Measurements from ENCODE around the gene LRRC36.

LRRC36 gene

DNA sequence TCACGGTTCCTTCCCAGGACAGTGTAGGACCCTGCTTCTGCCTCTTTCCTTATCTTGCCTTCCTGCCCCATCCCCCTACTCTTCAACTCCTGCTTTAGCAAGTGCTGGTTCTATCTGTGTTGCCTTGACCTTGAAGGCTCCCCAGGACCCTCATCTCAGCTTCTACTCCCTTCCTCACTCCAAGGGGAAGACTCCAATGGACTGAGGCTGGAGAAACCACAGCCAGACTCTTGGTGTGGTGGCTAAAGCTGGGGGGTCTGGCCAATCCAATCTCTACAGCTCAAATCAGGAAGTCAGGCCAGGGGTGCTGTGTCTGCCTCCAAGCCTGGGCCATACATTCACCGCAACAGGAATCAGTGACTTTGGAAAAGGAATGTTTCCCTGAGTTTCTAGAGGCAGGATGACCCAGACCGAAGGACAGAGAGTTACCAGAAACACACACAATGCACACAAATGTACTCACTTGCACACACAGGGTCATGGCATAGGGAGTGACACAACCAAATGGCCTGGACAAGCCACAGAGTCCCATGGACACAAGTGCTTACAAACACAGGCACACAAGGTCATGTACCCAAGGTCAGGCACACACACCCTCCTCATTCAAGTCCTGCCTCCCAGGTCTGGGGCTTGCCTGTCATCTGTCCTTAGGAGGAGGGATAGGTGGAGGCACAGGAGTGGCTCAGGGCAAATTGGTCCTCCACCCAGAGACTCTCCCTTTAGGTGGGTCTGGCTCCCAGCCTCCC is 102.6 kb downstream of the LRRC36 start:
- no peak for TF ChIP-seq CTCF (IDR thresholded peaks at IDR 0.05; ENCODE audit: poor library complexity, severe bottlenecking)
- Histone ChIP-seq H3K27ac (ENCODE audit: poor library complexity, severe bottlenecking) (no peak overlapping the region), H3K27me3 (ENCODE audit: insufficient read depth, poor library complexity, severe bottlenecking) (peaks cover 4% of the 10 kb centered on the region), H3K36me3 (ENCODE audit: low read depth) (no peaks in the 10 kb centered on the region), H3K4me1 (ENCODE audit: insufficient read depth, poor library complexity, severe bottlenecking) (no peaks in the 10 kb centered on the region), H3K4me3 (ENCODE audit: severe bottlenecking) (no peak overlapping the region), H3K9me3 (ENCODE audit: severe bottlenecking) (no peaks in the 10 kb centered on the region)
- DNase-seq (ENCODE audit: low spot score) = no peak
- no peak for ATAC-seq (ENCODE audit: low read depth)

GRCh38 chr16:67429799-67430503 is 103.3 kb downstream of the LRRC36 start:
- Histone ChIP-seq H3K27me3 (ENCODE audit: insufficient read depth, poor library complexity, severe bottlenecking) (peaks cover 4% of the 10 kb centered on the region), H3K27ac (ENCODE audit: poor library complexity, severe bottlenecking) (no peak overlapping the region), H3K4me1 (ENCODE audit: insufficient read depth, poor library complexity, severe bottlenecking) (no peaks in the 10 kb centered on the region), H3K4me3 (ENCODE audit: severe bottlenecking) (peak overlapping the region; percentile 41), H3K9me3 (ENCODE audit: severe bottlenecking) (no peaks in the 10 kb centered on the region), H3K36me3 (ENCODE audit: low read depth) (no peaks in the 10 kb centered on the region)
- ATAC-seq (ENCODE audit: low read depth) (no peak), DNase-seq (ENCODE audit: low spot score) (no peak)
- no peak for TF ChIP-seq CTCF (IDR thresholded peaks at IDR 0.05; ENCODE audit: poor library complexity, severe bottlenecking)

GRCh38 chr16:67430504-67430976 is 103.9 kb downstream of the LRRC36 start:
- no peak for DNase-seq (ENCODE audit: low spot score)
- ATAC-seq (ENCODE audit: low read depth) = peak; percentile 23
- Histone ChIP-seq H3K27me3 (ENCODE audit: insufficient read depth, poor library complexity, severe bottlenecking) (peaks cover 4% of the 10 kb centered on the region), H3K27ac (ENCODE audit: poor library complexity, severe bottlenecking) (no peak overlapping the region), H3K4me1 (ENCODE audit: insufficient read depth, poor library complexity, severe bottlenecking) (no peaks in the 10 kb centered on the region), H3K36me3 (ENCODE audit: low read depth) (no peaks in the 10 kb centered on the region), H3K4me3 (ENCODE audit: severe bottlenecking) (peak overlapping the region; percentile 41), H3K9me3 (ENCODE audit: severe bottlenecking) (no peaks in the 10 kb centered on the region)
- TF ChIP-seq CTCF (IDR thresholded peaks at IDR 0.05; ENCODE audit: poor library complexity, severe bottlenecking) = no peak

- ATAC-seq (ENCODE audit: low read depth) (peak; percentile 62), DNase-seq (ENCODE audit: low spot score) (no peak)
- no peaks in the 10 kb centered on the region for H3K4me1 ChIP-seq (ENCODE audit: insufficient read depth, poor library complexity, severe bottlenecking)
- H3K36me3 ChIP-seq (ENCODE audit: low read depth) = no peaks in the 10 kb centered on the region
- H3K27ac ChIP-seq (ENCODE audit: poor library complexity, severe bottlenecking) = no peak within 1 kb of the TSS
- peaks cover 4% of the 10 kb centered on the region for H3K27me3 ChIP-seq (ENCODE audit: insufficient read depth, poor library complexity, severe bottlenecking)
- TF ChIP-seq CTCF (IDR thresholded peaks at IDR 0.05; ENCODE audit: poor library complexity, severe bottlenecking) = peak; percentile 50
- peak within 1 kb of the TSS; percentile 41 for H3K4me3 ChIP-seq (ENCODE audit: severe bottlenecking)
- no peaks in the 10 kb centered on the region for H3K9me3 ChIP-seq (ENCODE audit: severe bottlenecking)
Measured at GRCh38 chr16:67430977-67431774, 104.6 kb downstream of the LRRC36 start, which contains the start of gene HSD11B2. Gene HSD11B2 (plus strand): TSS chr16:67431121. CDS start chr16:67431249, 128 bp downstream.

Measured in RWPE2 (cell line).